BLaER1 (cell line): Measurements from ENCODE around the gene IGSF9.

Experiments
- H3K27ac ChIP-seq: shearing (Covaris generic); formaldehyde crosslinking; 2 replicates; pipeline ENCODE4 v1.8.1; 2022
- H3K27me3 ChIP-seq: shearing (Covaris generic); formaldehyde crosslinking; 2 replicates; pipeline ENCODE4 v1.8.1; 2022
- H3K36me3 ChIP-seq: shearing (Covaris generic); formaldehyde crosslinking; 2 replicates; pipeline ENCODE4 v1.8.1; 2022
- H3K4me1 ChIP-seq: shearing (Covaris generic); formaldehyde crosslinking; 2 replicates; pipeline ENCODE4 v1.8.1; 2022
- H3K4me2 ChIP-seq: shearing (Covaris generic); formaldehyde crosslinking; 2 replicates; pipeline ENCODE4 v1.8.1; 2022
- H3K4me3 ChIP-seq: shearing (Covaris generic); formaldehyde crosslinking; 2 replicates; pipeline ENCODE4 v1.8.1; 2022
- H3K9ac ChIP-seq: shearing (Covaris generic); formaldehyde crosslinking; 2 replicates; pipeline ENCODE4 v1.8.1; 2022
- H3K9me3 ChIP-seq: shearing (Covaris generic); formaldehyde crosslinking; 2 replicates; pipeline ENCODE4 v1.8.1; 2022
- H4K20me1 ChIP-seq: shearing (Covaris generic); formaldehyde crosslinking; 2 replicates; pipeline ENCODE4 v1.8.1; 2022
- Cebpa-rat ChIP-seq: shearing (Covaris generic); IDR thresholded peaks from 2 replicates; pipeline ENCODE4 v1.8.1; 2022

IGSF9 gene

GRCh38 chr1:159947942-159948341 lies 2.5 kb upstream of the IGSF9 start:
- H3K9me3 ChIP-seq: no peaks in the 10 kb centered on the region
- peaks cover 41% of the 10 kb centered on the region for H3K4me1 ChIP-seq
- H3K27me3 ChIP-seq: no peaks in the 10 kb centered on the region
- no peak overlapping the region for H3K9ac ChIP-seq
- H4K20me1 ChIP-seq: no peaks in the 10 kb centered on the region
- no peaks in the 10 kb centered on the region for H3K36me3 ChIP-seq
- TF ChIP-seq Cebpa-rat: no peak
- H3K4me3 ChIP-seq: no peak overlapping the region
- H3K4me2 ChIP-seq: no peak overlapping the region
- no peak overlapping the region for H3K27ac ChIP-seq

GRCh38 chr1:159946242-159947187 lies 1.1 kb upstream of the IGSF9 start:
- Histone ChIP-seq H3K27me3 (no peaks in the 10 kb centered on the region), H3K4me3 (peak overlapping the region; percentile 68), H3K9me3 (no peaks in the 10 kb centered on the region), H4K20me1 (no peaks in the 10 kb centered on the region), H3K27ac (no peak overlapping the region), H3K4me1 (peaks cover 46% of the 10 kb centered on the region), H3K36me3 (no peaks in the 10 kb centered on the region), H3K9ac (peak overlapping the region; percentile 60; the same call in 1 of the 2 replicates), H3K4me2 (peak overlapping the region; percentile 91)
- no peak for TF ChIP-seq Cebpa-rat

GRCh38 chr1:159944623-159945455 lies 574 bp downstream of the IGSF9 start:
- no peak for TF ChIP-seq Cebpa-rat
- H3K27me3 ChIP-seq: no peaks in the 10 kb centered on the region
- H3K4me2 ChIP-seq: peak overlapping the region; percentile 91
- H3K9me3 ChIP-seq: no peaks in the 10 kb centered on the region
- no peaks in the 10 kb centered on the region for H3K36me3 ChIP-seq
- peak overlapping the region; percentile 60; the same call in 1 of the 2 replicates for H3K9ac ChIP-seq
- peaks cover 63% of the 10 kb centered on the region for H3K4me1 ChIP-seq
- H3K4me3 ChIP-seq: peak overlapping the region; percentile 68
- H4K20me1 ChIP-seq: no peaks in the 10 kb centered on the region
- H3K27ac ChIP-seq: no peak overlapping the region

- H3K4me1 ChIP-seq: peaks cover 65% of the 10 kb centered on the region
- no peaks in the 10 kb centered on the region for H3K9me3 ChIP-seq
- H4K20me1 ChIP-seq: no peaks in the 10 kb centered on the region
- H3K4me3 ChIP-seq: peak overlapping the region; percentile 68; the same call in 1 of the 2 replicates
- H3K36me3 ChIP-seq: no peaks in the 10 kb centered on the region
- no peaks in the 10 kb centered on the region for H3K27me3 ChIP-seq
- no peak overlapping the region for H3K27ac ChIP-seq
- no peak for TF ChIP-seq Cebpa-rat
- H3K9ac ChIP-seq: peak overlapping the region; percentile 60; the same call in 1 of the 2 replicates
- H3K4me2 ChIP-seq: peak overlapping the region; percentile 91
Observed at GRCh38 chr1:159943908-159944622, 1.3 kb downstream of the IGSF9 start.

GRCh38 chr1:159943278-159943640 lies 2.2 kb downstream of the IGSF9 start:
- Histone ChIP-seq H3K4me1 (peaks cover 73% of the 10 kb centered on the region), H3K4me2 (peak overlapping the region; percentile 91), H3K36me3 (no peaks in the 10 kb centered on the region), H3K27me3 (no peaks in the 10 kb centered on the region), H3K4me3 (no peak overlapping the region), H3K27ac (no peak overlapping the region), H3K9me3 (no peaks in the 10 kb centered on the region), H3K9ac (no peak overlapping the region), H4K20me1 (no peaks in the 10 kb centered on the region)
- TF ChIP-seq Cebpa-rat: no peak

GRCh38 chr1:159942632-159943277 lies 2.7 kb downstream of the IGSF9 start:
- H3K4me3 ChIP-seq: no peak overlapping the region
- peaks cover 78% of the 10 kb centered on the region for H3K4me1 ChIP-seq
- H3K27me3 ChIP-seq: no peaks in the 10 kb centered on the region
- H3K9me3 ChIP-seq: no peaks in the 10 kb centered on the region
- TF ChIP-seq Cebpa-rat: no peak
- no peaks in the 10 kb centered on the region for H4K20me1 ChIP-seq
- no peaks in the 10 kb centered on the region for H3K36me3 ChIP-seq
- peak overlapping the region; percentile 91 for H3K4me2 ChIP-seq
- no peak overlapping the region for H3K27ac ChIP-seq
- H3K9ac ChIP-seq: no peak overlapping the region

GRCh38 chr1:159941591-159942560 lies 3.5 kb downstream of the IGSF9 start:
- H3K4me2 ChIP-seq: peak overlapping the region; percentile 81
- peak overlapping the region; percentile 29; the same call in 1 of the 2 replicates for H3K27ac ChIP-seq
- no peak overlapping the region for H3K9ac ChIP-seq
- no peaks in the 10 kb centered on the region for H4K20me1 ChIP-seq
- H3K4me3 ChIP-seq: 0 out of 2 replicates have a peak overlapping the region, but pooled peaks have one; percentile 3
- H3K4me1 ChIP-seq: peaks cover 87% of the 10 kb centered on the region
- no peaks in the 10 kb centered on the region for H3K9me3 ChIP-seq
- TF ChIP-seq Cebpa-rat: no peak
- H3K27me3 ChIP-seq: no peaks in the 10 kb centered on the region
- no peaks in the 10 kb centered on the region for H3K36me3 ChIP-seq

GRCh38 chr1:159941141-159941540 lies 4.3 kb downstream of the IGSF9 start:
- no peaks in the 10 kb centered on the region for H3K9me3 ChIP-seq
- 0 out of 2 replicates have a peak overlapping the region, but pooled peaks have one; percentile 3 for H3K4me3 ChIP-seq
- peak overlapping the region; percentile 81 for H3K4me2 ChIP-seq
- no peaks in the 10 kb centered on the region for H3K27me3 ChIP-seq
- H3K36me3 ChIP-seq: no peaks in the 10 kb centered on the region
- H3K27ac ChIP-seq: 0 out of 2 replicates have a peak overlapping the region, but pooled peaks have one; percentile 29
- no peak overlapping the region for H3K9ac ChIP-seq
- no peaks in the 10 kb centered on the region for H4K20me1 ChIP-seq
- TF ChIP-seq Cebpa-rat: no peak
- H3K4me1 ChIP-seq: peaks cover 91% of the 10 kb centered on the region
